ENCODE measurements around the gene GFRAL. TPM values are rescaled to one million over a fixed set of nuclear protein-coding genes. Genes with fewer than 3 reads are reported as not detected.

GFRAL gene
- total and polyA plus RNA-seq, 10 of the 15 experiments (the other 5 are each of a cell fraction or from before 2014, with no cell fraction given): not detected

- TF ChIP-seq E2F8 (IDR thresholded peaks at IDR 0.05; ENCODE audit: low read depth, partially characterized antibody) (no peak), SP1 (IDR thresholded peaks at IDR 0.05; ENCODE audit: low read depth, low read length) (no peak), HSF1 (IDR thresholded peaks at IDR 0.05; ENCODE audit: low read depth, low read length) (no peak), EGR1 (IDR thresholded peaks at IDR 0.05; ENCODE audit: borderline replicate concordance in 1 of 2, low read depth in 2 of 2, low read length in 2 of 2) (no peak), CEBPZ (IDR thresholded peaks at IDR 0.05; ENCODE audit: low read depth, low read length) (no peak), CBFB (IDR thresholded peaks at IDR 0.05; ENCODE audit: low read depth) (no peak)
Measured at GRCh38 chr6:55405474-55406235, 78.4 kb downstream of the GFRAL start (continued).

Measured in GM12878 (cell line).